HG02623 (cell line): Measurements from ENCODE around the gene NBPF9.
"Not testable (repeated sequence)": the region's sequence is repeated elsewhere in the genome, so short reads cannot be mapped to it uniquely, and the experiment has no call there.

Experiments
- ATAC-seq: cut with Tn5 transposase; IDR thresholded peaks from one replicate; pipeline ENCODE4 v1.9.1; 2021; ENCODE audit warnings: moderate library complexity; ENCODE audit not compliant: unreplicated experiment

Gene NBPF9

GRCh38 chr1:149013513-149013912 is 89.8 kb downstream of the NBPF9 start:
- not testable (repeated sequence) for ATAC-seq

GRCh38 chr1:149012599-149012998 is 90.8 kb downstream of the NBPF9 start:
- not testable (repeated sequence) for ATAC-seq

- not testable (repeated sequence) for ATAC-seq
Observed at GRCh38 chr1:149009761-149010160, 93.6 kb downstream of the NBPF9 start.

GRCh38 chr1:149008769-149009168 is 94.6 kb downstream of the NBPF9 start:
- not testable (repeated sequence) for ATAC-seq

- not testable (repeated sequence) for ATAC-seq
Observed at GRCh38 chr1:149008326-149008725, 95.0 kb downstream of the NBPF9 start.
